ENCODE measurements around the gene CCT6A. TPM values are rescaled to one million over a fixed set of nuclear protein-coding genes. Genes with fewer than 3 reads are reported as not detected.
"Not testable (repeated sequence)": the region's sequence is repeated elsewhere in the genome, so short reads cannot be mapped to it uniquely, and the experiment has no call there.

CCT6A gene
- polyA plus RNA-seq, 1 donor from 2014 or later: 275 TPM

GRCh38 chr7:56048245-56048644 is 3.3 kb upstream of the CCT6A start:
- Histone ChIP-seq H3K79me2 (replicated peaks; ENCODE audit: insufficient read depth, low read length) (peaks cover 23% of the 10 kb centered on the region), H3K4me2 (ENCODE audit: low read length) (no peak overlapping the region), H3K9me3 (ENCODE audit: low read length) (no peaks in the 10 kb centered on the region), H3K4me3 (ENCODE audit: low read length) (no peak overlapping the region), H3K36me3 (ENCODE audit: insufficient read depth, low read length) (no peaks in the 10 kb centered on the region), H4K20me1 (ENCODE audit: insufficient read depth) (no peaks in the 10 kb centered on the region), H3F3A (ENCODE audit: insufficient read depth, low read length, poor library complexity, severe bottlenecking) (peaks cover 3% of the 10 kb centered on the region), H3K27ac (ENCODE audit: low read length) (no peak overlapping the region), H3K9ac (ENCODE audit: low read length) (no peak overlapping the region), H2AFZ (ENCODE audit: low read depth, low read length) (no peak overlapping the region), H3K9me2 (ENCODE audit: insufficient read depth, low read length) (no peaks in the 10 kb centered on the region), H3K27me3 (ENCODE audit: insufficient read depth, low read depth, low read length) (no peaks in the 10 kb centered on the region)
- TF ChIP-seq, protein P1, sequence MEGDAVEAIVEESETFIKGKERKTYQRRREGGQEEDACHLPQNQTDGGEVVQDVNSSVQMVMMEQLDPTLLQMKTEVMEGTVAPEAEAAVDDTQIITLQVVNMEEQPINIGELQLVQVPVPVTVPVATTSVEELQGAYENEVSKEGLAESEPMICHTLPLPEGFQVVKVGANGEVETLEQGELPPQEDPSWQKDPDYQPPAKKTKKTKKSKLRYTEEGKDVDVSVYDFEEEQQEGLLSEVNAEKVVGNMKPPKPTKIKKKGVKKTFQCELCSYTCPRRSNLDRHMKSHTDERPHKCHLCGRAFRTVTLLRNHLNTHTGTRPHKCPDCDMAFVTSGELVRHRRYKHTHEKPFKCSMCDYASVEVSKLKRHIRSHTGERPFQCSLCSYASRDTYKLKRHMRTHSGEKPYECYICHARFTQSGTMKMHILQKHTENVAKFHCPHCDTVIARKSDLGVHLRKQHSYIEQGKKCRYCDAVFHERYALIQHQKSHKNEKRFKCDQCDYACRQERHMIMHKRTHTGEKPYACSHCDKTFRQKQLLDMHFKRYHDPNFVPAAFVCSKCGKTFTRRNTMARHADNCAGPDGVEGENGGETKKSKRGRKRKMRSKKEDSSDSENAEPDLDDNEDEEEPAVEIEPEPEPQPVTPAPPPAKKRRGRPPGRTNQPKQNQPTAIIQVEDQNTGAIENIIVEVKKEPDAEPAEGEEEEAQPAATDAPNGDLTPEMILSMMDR (IDR thresholded peaks at IDR 0.05; ENCODE audit: poor library complexity, severe bottlenecking): no peak
- no peak for TF ChIP-seq SMC3 (conservative IDR thresholded peaks at IDR 0.05; ENCODE audit: poor library complexity)
- TF ChIP-seq RAD21 (conservative IDR thresholded peaks at IDR 0.05): no peak

GRCh38 chr7:56048763-56049162 is 2.8 kb upstream of the CCT6A start:
- H2AFZ ChIP-seq (ENCODE audit: low read depth, low read length); H3K4me2 ChIP-seq (ENCODE audit: low read length); H4K20me1 ChIP-seq (ENCODE audit: insufficient read depth); H3K27me3 ChIP-seq (ENCODE audit: insufficient read depth, low read depth, low read length); H3K9me3 ChIP-seq (ENCODE audit: low read length); H3F3A ChIP-seq (ENCODE audit: insufficient read depth, low read length, poor library complexity, severe bottlenecking); H3K36me3 ChIP-seq (ENCODE audit: insufficient read depth, low read length); H3K27ac ChIP-seq (ENCODE audit: low read length); H3K9me2 ChIP-seq (ENCODE audit: insufficient read depth, low read length); H3K4me3 ChIP-seq (ENCODE audit: low read length); H3K9ac ChIP-seq (ENCODE audit: low read length): not testable (repeated sequence)
- H3K79me2 ChIP-seq (replicated peaks; ENCODE audit: insufficient read depth, low read length): peaks cover 28% of the 10 kb centered on the region

DNA sequence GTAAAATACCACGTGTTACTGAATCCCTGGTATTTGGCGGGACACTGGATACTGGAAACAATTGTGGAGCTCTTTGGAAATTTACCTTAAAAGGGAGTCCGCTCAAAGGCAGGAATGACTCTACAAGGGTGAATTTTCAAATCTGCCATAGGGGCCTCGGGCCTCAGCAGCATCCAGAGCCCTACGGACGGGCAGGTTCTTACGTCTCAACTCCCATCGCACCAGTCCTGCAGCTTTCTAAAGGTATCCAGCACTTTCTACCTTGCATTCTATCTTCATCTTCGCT is 569 bp upstream of the CCT6A start:
- Histone ChIP-seq H3K36me3 (ENCODE audit: insufficient read depth, low read length) (peaks cover 3% of the 10 kb centered on the region), H3K4me2 (ENCODE audit: low read length) (peak overlapping the region; percentile 96), H3K4me3 (ENCODE audit: low read length) (peak overlapping the region; percentile 79), H3F3A (ENCODE audit: insufficient read depth, low read length, poor library complexity, severe bottlenecking) (peaks cover 3% of the 10 kb centered on the region), H2AFZ (ENCODE audit: low read depth, low read length) (peak overlapping the region; percentile 98), H4K20me1 (ENCODE audit: insufficient read depth) (no peaks in the 10 kb centered on the region), H3K9me3 (ENCODE audit: low read length) (no peaks in the 10 kb centered on the region), H3K27ac (ENCODE audit: low read length) (peak overlapping the region; percentile 96), H3K9ac (ENCODE audit: low read length) (peak overlapping the region; percentile 96), H3K79me2 (replicated peaks; ENCODE audit: insufficient read depth, low read length) (peaks cover 29% of the 10 kb centered on the region), H3K27me3 (ENCODE audit: insufficient read depth, low read depth, low read length) (no peaks in the 10 kb centered on the region), H3K9me2 (ENCODE audit: insufficient read depth, low read length) (no peaks in the 10 kb centered on the region)
- no peak for TF ChIP-seq MXI1 (conservative IDR thresholded peaks at IDR 0.05; ENCODE audit: poor library complexity, severe bottlenecking)
- TF ChIP-seq SMC3 (conservative IDR thresholded peaks at IDR 0.05; ENCODE audit: poor library complexity): no peak
- no peak for TF ChIP-seq EZH2 (IDR thresholded peaks at IDR 0.05; ENCODE audit: borderline replicate concordance, insufficient read depth, low read length, poor library complexity, severe bottlenecking)
- TF ChIP-seq TAF1 (IDR thresholded peaks at IDR 0.05; ENCODE audit: low read depth): no peak
- TF ChIP-seq, protein P1 (IDR thresholded peaks at IDR 0.05; ENCODE audit: poor library complexity, severe bottlenecking): no peak
- TF ChIP-seq, protein P2, sequence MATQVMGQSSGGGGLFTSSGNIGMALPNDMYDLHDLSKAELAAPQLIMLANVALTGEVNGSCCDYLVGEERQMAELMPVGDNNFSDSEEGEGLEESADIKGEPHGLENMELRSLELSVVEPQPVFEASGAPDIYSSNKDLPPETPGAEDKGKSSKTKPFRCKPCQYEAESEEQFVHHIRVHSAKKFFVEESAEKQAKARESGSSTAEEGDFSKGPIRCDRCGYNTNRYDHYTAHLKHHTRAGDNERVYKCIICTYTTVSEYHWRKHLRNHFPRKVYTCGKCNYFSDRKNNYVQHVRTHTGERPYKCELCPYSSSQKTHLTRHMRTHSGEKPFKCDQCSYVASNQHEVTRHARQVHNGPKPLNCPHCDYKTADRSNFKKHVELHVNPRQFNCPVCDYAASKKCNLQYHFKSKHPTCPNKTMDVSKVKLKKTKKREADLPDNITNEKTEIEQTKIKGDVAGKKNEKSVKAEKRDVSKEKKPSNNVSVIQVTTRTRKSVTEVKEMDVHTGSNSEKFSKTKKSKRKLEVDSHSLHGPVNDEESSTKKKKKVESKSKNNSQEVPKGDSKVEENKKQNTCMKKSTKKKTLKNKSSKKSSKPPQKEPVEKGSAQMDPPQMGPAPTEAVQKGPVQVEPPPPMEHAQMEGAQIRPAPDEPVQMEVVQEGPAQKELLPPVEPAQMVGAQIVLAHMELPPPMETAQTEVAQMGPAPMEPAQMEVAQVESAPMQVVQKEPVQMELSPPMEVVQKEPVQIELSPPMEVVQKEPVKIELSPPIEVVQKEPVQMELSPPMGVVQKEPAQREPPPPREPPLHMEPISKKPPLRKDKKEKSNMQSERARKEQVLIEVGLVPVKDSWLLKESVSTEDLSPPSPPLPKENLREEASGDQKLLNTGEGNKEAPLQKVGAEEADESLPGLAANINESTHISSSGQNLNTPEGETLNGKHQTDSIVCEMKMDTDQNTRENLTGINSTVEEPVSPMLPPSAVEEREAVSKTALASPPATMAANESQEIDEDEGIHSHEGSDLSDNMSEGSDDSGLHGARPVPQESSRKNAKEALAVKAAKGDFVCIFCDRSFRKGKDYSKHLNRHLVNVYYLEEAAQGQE (IDR thresholded peaks at IDR 0.05; ENCODE audit: borderline replicate concordance): no peak
- TF ChIP-seq EP300 (conservative IDR thresholded peaks at IDR 0.05; ENCODE audit: poor library complexity, severe bottlenecking): no peak
- no peak for TF ChIP-seq POLR2AphosphoS5 (IDR thresholded peaks at IDR 0.05)
- TF ChIP-seq RAD21 (conservative IDR thresholded peaks at IDR 0.05): no peak

Measured in neural cell (in vitro differentiated cells).